GM23248 (cell line): ENCODE data around the gene EIF3A.

Experiments used
- EZH2 ChIP-seq: fragments of 200-600 bp; sonication (generic); IDR thresholded peaks from 2 replicates; pipeline ENCODE4 v1.6.1; 2018; ENCODE audit warnings: antibody characterized with exemption, mild to moderate bottlenecking; ENCODE audit not compliant: insufficient read depth, poor library complexity, severe bottlenecking
- EZH2phosphoT487 ChIP-seq: fragments of 200-600 bp; sonication (generic); IDR thresholded peaks from 2 replicates; pipeline ENCODE4 v1.6.1; 2018; ENCODE audit warnings: antibody characterized with exemption, moderate library complexity, mild to moderate bottlenecking, low read depth; ENCODE audit not compliant: insufficient read depth

- TF ChIP-seq EZH2 (no peak), EZH2phosphoT487 (no peak)
These were observed 51.6 kb downstream of the EIF3A start for GRCh38 chr10:119028900-119029612.
